SIG-M5 treated with dmso at 0.1 percent for 504 hours (cell line): ENCODE results near the gene CEP126.
A peak's percentile ranks its signal among the peaks of the same experiment; 100 is the strongest.

Experiments used
- DNase-seq: peaks from one replicate; lab custom pipeline; 2025; ENCODE audit not compliant: unreplicated experiment; lab: John Stamatoyannopoulos, UW

CEP126 gene

DNA sequence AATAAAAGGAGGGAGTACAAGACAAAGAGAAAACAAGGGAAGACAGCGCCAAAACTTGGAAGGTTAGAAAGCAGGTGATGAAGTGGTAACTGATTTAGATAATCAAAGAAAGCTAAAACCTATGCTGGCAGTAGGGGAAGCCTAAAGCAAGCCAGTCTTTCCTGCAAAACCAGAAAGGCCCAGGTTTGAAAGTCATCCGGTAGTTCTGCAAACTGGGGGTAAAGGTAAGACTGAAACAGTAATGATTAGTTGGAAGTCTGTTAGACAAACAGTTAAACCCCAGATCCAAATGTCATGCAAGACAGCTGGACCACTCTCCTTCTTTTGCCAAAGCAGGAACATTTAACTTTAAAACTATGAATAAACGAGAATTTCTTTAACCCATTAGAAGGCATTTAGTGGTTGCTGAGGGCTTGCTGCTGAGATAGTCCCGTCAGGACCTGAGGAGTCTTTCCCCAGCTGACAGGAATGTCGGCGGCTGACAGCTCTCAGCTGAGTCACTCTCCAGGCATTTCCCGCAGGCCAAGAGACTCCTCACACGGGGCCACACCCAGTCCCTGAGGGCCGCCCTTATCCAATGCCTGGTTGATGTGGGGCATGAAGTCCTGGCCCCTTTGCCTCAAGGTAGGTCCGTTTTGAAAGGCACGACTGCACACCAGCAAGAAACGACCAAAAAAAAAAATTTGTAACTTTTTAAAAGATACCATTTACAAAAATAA lies 96.1 kb downstream of the CEP126 start:
- DNase-seq: peak; percentile 6

DNA sequence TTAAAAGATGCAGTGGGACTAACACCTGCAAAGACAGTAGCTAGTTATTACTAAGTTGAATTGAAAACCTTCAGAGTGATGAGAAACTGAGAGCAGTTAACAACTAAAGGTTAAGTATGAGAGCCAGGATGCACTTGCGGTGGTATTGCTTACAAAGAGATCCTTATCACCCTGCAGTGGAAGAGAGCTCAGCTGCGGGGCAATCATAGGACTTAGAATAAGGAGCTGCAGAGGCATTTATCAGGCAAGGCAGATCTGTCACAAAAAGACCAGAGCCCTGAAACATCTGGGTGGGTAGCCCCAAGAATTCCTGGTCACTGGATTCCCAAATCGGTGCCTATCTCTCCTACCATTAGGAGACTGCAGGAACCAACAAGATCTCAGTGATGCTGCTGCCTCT lies 98.1 kb downstream of the CEP126 start:
- no peak for DNase-seq

DNA sequence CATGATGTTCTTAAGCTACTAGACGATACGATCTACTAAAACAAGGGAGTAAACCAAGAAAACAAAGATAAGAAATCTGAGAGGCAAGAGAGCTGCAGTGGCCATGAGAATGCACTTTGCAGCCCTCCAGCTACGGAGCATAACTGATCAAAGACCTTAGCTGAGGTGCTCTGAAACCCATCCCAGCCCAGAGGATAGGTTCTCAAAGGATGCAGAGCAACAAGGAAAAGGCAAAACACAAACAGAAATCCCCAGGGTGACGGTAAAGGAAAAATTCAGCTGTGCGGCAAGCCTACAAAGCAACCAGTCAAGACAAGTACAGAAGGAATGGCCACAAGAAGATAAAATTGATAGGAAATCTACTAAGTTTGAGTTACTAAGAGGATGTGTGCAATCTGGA lies 99.9 kb downstream of the CEP126 start:
- DNase-seq: no peak

DNA sequence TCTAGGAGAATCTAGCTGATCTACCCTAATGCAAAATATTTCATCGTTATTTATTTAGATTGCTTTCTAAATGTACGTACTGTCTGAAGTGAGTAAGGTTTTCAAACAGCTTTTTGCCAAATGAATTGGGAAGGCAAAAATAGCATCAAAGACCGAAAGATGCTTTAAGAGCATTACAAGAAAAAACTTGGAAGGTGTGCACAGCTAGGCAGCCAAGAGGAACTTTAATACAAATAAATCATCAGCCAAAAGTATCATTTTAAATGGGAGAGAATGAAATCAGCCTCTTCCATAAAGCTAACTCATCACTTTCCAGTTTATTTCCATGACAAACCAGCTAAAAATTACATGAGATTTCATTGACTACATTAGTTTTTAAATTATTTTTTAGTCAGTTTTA lies 102.2 kb downstream of the CEP126 start:
- DNase-seq: no peak

DNA sequence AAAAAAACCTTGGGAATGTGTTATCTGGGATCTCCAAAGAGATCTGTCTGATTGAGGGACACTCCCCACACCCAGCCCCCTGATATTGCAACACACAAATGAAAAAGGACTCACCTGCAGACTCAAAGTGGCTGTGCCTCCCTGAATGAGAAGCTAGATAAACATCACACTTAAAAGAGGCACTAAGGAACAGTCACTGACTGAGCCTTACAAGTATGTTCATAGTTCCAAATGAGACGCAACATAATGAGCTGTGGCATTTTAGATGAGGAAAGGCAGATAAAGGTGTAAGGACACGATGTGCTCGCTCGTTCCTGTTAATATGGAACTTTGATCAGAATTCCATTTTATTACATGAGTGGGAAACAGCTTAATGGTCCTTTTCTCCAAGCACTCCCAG lies 111.4 kb downstream of the CEP126 start:
- no peak for DNase-seq

DNA sequence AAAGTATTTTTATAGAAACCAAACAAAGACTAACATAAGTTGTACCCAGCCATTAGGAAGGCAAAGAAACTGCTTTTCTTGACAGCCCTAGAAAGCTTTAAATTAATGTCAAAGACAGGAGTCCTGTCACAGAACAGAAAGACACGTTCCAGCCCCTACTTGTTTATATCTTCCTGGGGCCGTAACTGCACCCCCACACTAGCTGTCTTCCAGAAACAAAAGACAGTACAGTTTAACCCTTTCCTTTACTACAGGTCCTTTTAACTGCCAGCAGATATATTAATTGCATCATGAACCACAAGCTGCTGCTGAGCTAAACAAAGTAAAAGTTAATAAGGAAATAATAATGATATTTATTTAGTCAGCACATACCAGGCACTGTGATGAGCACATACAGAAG lies 112.1 kb downstream of the CEP126 start:
- no peak for DNase-seq

DNA sequence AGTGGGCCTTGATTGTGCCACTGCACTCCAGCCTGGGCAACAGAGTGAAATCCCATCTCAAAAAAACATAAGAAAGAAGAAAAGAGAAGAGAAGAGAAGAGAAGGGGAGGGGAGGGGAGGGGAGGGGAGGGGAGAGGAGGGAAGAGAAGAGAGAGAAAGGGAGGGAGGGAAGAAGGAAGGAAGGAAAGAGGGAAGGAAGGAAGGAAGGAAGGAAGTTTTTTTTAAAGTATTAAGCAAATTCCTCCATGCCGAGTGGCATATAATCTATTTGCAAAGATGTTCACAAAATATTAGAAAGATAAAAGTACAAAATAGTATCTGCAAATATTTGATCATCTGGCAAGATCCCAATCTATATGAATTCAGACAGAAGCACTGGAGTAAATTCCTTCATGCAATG lies 121.9 kb downstream of the CEP126 start:
- DNase-seq: no peak

DNA sequence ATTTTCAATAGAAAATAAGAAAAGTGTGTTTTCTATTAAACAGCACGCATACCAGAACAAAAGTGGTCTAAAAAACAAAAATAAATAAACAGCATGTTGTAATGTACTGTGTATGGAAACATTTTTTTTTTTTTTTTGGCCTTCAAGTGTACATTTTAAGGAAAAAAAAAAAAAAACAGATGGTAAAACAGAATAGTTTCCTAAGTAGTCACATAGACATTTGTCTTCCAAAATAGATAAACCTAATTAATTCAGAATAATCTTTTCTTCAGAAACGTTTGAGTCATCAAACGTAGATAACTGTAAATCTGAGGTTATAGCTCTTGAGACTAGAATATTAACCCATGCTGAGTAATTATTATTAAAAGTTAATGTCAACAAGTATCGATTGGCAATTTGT lies 132.0 kb downstream of the CEP126 start:
- no peak for DNase-seq

DNA sequence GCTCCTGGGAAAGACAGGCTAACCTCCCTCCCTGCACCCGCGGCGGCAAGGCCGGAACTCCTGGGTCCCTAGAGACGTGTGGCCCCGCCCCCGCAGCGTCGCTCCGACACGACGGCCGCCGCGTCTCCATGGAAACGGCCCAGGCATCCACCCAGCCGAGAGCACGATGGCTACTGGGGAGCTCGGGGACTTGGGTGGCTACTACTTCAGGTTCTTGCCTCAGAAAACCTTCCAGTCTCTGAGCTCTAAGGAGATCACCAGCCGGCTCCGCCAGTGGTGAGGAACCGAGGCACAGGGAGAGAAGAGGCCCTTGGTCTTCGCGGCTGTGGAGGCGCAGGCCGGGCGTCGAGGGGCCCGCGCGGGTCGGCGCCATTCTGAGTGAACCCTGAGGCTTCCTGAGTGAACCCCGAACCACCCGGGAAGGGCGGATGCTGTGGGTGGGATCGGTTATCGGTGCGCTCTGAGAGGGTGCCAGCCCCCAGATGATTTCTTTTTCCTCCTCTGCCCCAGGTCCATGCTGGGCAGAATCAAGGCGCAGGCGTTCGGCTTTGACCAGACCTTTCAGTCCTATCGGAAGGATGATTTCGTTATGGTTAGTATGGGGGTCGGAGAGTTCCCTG lies 132.6 kb downstream of the CEP126 start, which contains the start of gene CFAP300:
TSS of gene CFAP300 (plus strand) at position 133 of the 620 bp plus-strand sequence. CDS start at position 167, 34 bp downstream.
- no peak for DNase-seq
